Astrocyte (in vitro differentiated cells and primary cell): Measurements from ENCODE around the gene PACRG. TPM values are rescaled to one million over a fixed set of nuclear protein-coding genes. Genes with fewer than 3 reads are reported as not detected.

Experiments
- DNase-seq: peaks from one replicate; pipeline ENCODE4 v3.0.0-alpha.2; 2010; ENCODE audit warnings: low read depth
- FAIRE-seq: peaks from 2 replicates; lab custom pipeline; 2011; peaks lifted over from hg19 to GRCh38; lab: Jason Lieb, UNC
- H2AFZ ChIP-seq: 2 replicates; pipeline ENCODE4 v1.6.0; 2012; ENCODE audit warnings: low read depth, low read length, inconsistent platforms
- H3K27ac ChIP-seq: 2 replicates; pipeline ENCODE4 v1.5.1; 2011; ENCODE audit warnings: low read depth, low read length, inconsistent platforms
- H3K27me3 ChIP-seq: 2 replicates; pipeline ENCODE4 v1.6.0; 2011; ENCODE audit warnings: low read length, inconsistent platforms; ENCODE audit not compliant: insufficient read depth
- H3K36me3 ChIP-seq: 2 replicates; pipeline ENCODE4 v1.5.1; 2011; ENCODE audit warnings: low read length, inconsistent platforms; ENCODE audit not compliant: insufficient read depth
- H3K4me1 ChIP-seq: 2 replicates; pipeline ENCODE4 v1.5.1; 2011; ENCODE audit warnings: low read length, inconsistent platforms; ENCODE audit not compliant: insufficient read depth
- H3K4me2 ChIP-seq: 2 replicates; pipeline ENCODE4 v1.6.0; 2012; ENCODE audit warnings: low read length, inconsistent platforms
- H3K4me3 ChIP-seq: 2 replicates; pipeline ENCODE4 v1.5.1; 2011; ENCODE audit warnings: low read depth, mild to moderate bottlenecking, low read length, inconsistent platforms; ENCODE audit not compliant: insufficient read depth
- H3K79me2 ChIP-seq: 2 replicates; pipeline ENCODE4 v1.6.0; 2012; ENCODE audit warnings: mild to moderate bottlenecking, low read length, inconsistent platforms; ENCODE audit not compliant: insufficient read depth
- H3K9ac ChIP-seq: 2 replicates; pipeline ENCODE4 v1.6.0; 2012; ENCODE audit warnings: mild to moderate bottlenecking, low read length, inconsistent platforms
- H3K9me3 ChIP-seq: 2 replicates; pipeline ENCODE4 v1.5.1; 2012; ENCODE audit warnings: low read depth, mild to moderate bottlenecking, low read length, inconsistent platforms; ENCODE audit not compliant: insufficient read depth
- H4K20me1 ChIP-seq: 2 replicates; pipeline ENCODE4 v1.6.0; 2012; ENCODE audit warnings: low read length, inconsistent platforms; ENCODE audit not compliant: insufficient read depth
- H3K27ac Mint-ChIP-seq: one replicate; pipeline ENCODE4 v1.8.0; 2021; ENCODE audit warnings: mild to moderate bottlenecking, mixed read lengths; ENCODE audit not compliant: unreplicated experiment
- H3K27me3 Mint-ChIP-seq: one replicate; pipeline ENCODE4 v1.8.0; 2021; ENCODE audit warnings: low read depth, mixed read lengths; ENCODE audit not compliant: unreplicated experiment
- H3K36me3 Mint-ChIP-seq: one replicate; pipeline ENCODE4 v1.8.0; 2021; ENCODE audit warnings: low read depth, mixed read lengths; ENCODE audit not compliant: unreplicated experiment
- H3K4me1 Mint-ChIP-seq: one replicate; pipeline ENCODE4 v1.8.0; 2021; ENCODE audit warnings: low read depth, mixed read lengths; ENCODE audit not compliant: unreplicated experiment
- H3K4me3 Mint-ChIP-seq: one replicate; pipeline ENCODE4 v1.8.0; 2021; ENCODE audit warnings: mild to moderate bottlenecking, moderate library complexity, mixed read lengths; ENCODE audit not compliant: unreplicated experiment
- H3K9me3 Mint-ChIP-seq: one replicate; pipeline ENCODE4 v1.8.0; 2021; ENCODE audit warnings: mild to moderate bottlenecking, mixed read lengths; ENCODE audit not compliant: unreplicated experiment
- CTCF ChIP-seq: IDR thresholded peaks from 2 replicates; pipeline ENCODE4 v1.5.1; 2011; ENCODE audit warnings: low read depth, mild to moderate bottlenecking, inconsistent platforms, low read length, moderate library complexity; ENCODE audit not compliant: insufficient read depth
- EZH2 ChIP-seq: IDR thresholded peaks from 2 replicates; pipeline ENCODE4 v1.6.1; 2012; ENCODE audit warnings: mild to moderate bottlenecking, low read length, inconsistent platforms; ENCODE audit not compliant: insufficient read depth
- total RNA-seq: library from RNA; stranded (reverse); gene quantifications from 2 replicates; pipeline ENCODE4 v1.2.1, GENCODE V29; 2021

PACRG gene
- total RNA-seq, 1 donor from 2014 or later: not detected

DNA sequence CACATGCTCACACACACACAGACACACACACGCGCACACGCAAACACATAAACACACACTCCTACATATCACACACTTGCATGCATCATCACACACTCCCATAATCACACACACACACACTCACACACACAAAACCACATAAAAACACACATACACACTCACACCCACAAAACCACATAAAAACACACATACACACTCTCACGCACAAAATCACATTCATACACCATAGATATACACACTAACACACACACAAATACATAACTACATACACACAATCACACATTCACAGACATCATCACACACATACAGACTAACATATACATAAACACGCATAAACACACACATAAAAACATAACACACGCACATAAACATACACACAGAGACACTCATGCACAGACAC is 629.0 kb downstream of the PACRG start:
- peaks cover 28% of the 10 kb centered on the region for H3K4me1 Mint-ChIP-seq
- FAIRE-seq (no peak), DNase-seq (no peak)
- Histone ChIP-seq H3K27ac (no peak overlapping the region), H3K9ac (peak overlapping the region; percentile 18), H3K4me2 (no peak overlapping the region), H3K4me3 (no peak overlapping the region), H3K36me3 (no peaks in the 10 kb centered on the region), H3K4me1 (peaks cover 23% of the 10 kb centered on the region), H3K27me3 (no peaks in the 10 kb centered on the region), H4K20me1 (no peaks in the 10 kb centered on the region), H3K79me2 (no peaks in the 10 kb centered on the region), H3K9me3 (no peaks in the 10 kb centered on the region), H2AFZ (peak overlapping the region; percentile 9)
- no peak overlapping the region for H3K4me3 Mint-ChIP-seq
- no peaks in the 10 kb centered on the region for H3K27me3 Mint-ChIP-seq
- no peaks in the 10 kb centered on the region for H3K36me3 Mint-ChIP-seq
- no peaks in the 10 kb centered on the region for H3K9me3 Mint-ChIP-seq
- TF ChIP-seq EZH2 (no peak), CTCF (no peak)
- no peak overlapping the region for H3K27ac Mint-ChIP-seq

GRCh38 chr6:163364641-163365040 is 636.9 kb downstream of the PACRG start:
- Histone ChIP-seq H3K36me3 (no peaks in the 10 kb centered on the region), H3K4me1 (no peaks in the 10 kb centered on the region), H3K4me2 (no peak overlapping the region), H3K79me2 (no peaks in the 10 kb centered on the region), H3K27ac (no peak overlapping the region), H3K9me3 (no peaks in the 10 kb centered on the region), H4K20me1 (no peaks in the 10 kb centered on the region), H3K9ac (no peak overlapping the region), H2AFZ (no peak overlapping the region), H3K27me3 (no peaks in the 10 kb centered on the region), H3K4me3 (no peak overlapping the region)
- no peak for DNase-seq
- TF ChIP-seq CTCF: no peak
- TF ChIP-seq EZH2: no peak
- Mint-ChIP-seq H3K27ac (no peak overlapping the region), H3K9me3 (no peaks in the 10 kb centered on the region), H3K4me3 (no peak overlapping the region), H3K36me3 (no peaks in the 10 kb centered on the region), H3K27me3 (peaks cover 3% of the 10 kb centered on the region), H3K4me1 (no peaks in the 10 kb centered on the region)
- no peak for FAIRE-seq

Other genes with a start within 250 kb of the PACRG start
- gene PRKN, start 208 bp upstream of the PACRG start, total RNA-seq: 1.3 and 1.5 TPM in 2 replicates